Keratinocyte (primary cell): Measurements from ENCODE around the gene FHIT. TPM values are rescaled to one million over a fixed set of nuclear protein-coding genes. Genes with fewer than 3 reads are reported as not detected.

Experiments
- DNase-seq: peaks from one replicate; pipeline ENCODE4 v3.0.0-alpha.2; 2011; ENCODE audit warnings: low read depth, missing footprints, low spot score
- FAIRE-seq: peaks from 2 replicates; lab custom pipeline; 2011; peaks lifted over from hg19 to GRCh38; lab: Jason Lieb, UNC
- H2AFZ ChIP-seq: 2 replicates; pipeline ENCODE4 v1.6.0; 2012; ENCODE audit warnings: low read length, control low read depth, inconsistent platforms; ENCODE audit not compliant: control insufficient read depth
- H3K27ac ChIP-seq: 2 replicates; pipeline ENCODE4 v1.5.1; 2011; ENCODE audit warnings: low read length; ENCODE audit not compliant: control insufficient read depth, insufficient read depth
- H3K27me3 ChIP-seq: 3 replicates; pipeline ENCODE4 v1.6.0; 2011; ENCODE audit warnings: low read length; ENCODE audit not compliant: control insufficient read depth, insufficient read depth; ENCODE audit errors: extremely low read depth
- H3K36me3 ChIP-seq, 2 experiments: 2 replicates in 1 of 2; 3 replicates in 1 of 2; pipeline ENCODE4 v1.5.1; 2011; ENCODE audit warnings: low read length in 2 of 2, mild to moderate bottlenecking in 1 of 2; ENCODE audit not compliant: control insufficient read depth in 2 of 2, insufficient read depth in 2 of 2; ENCODE audit errors: extremely low read depth in 1 of 2
- H3K4me1 ChIP-seq: 3 replicates; pipeline ENCODE4 v1.5.1; 2011; ENCODE audit warnings: low read length; ENCODE audit not compliant: control insufficient read depth, insufficient read depth; ENCODE audit errors: extremely low read depth
- H3K4me2 ChIP-seq: 3 replicates; pipeline ENCODE4 v1.6.0; 2011; ENCODE audit warnings: low read depth, low read length; ENCODE audit not compliant: control insufficient read depth, insufficient read depth; ENCODE audit errors: extremely low read depth
- H3K4me3 ChIP-seq, 3 experiments: fragments of 200-600 bp in 1 of 3; sonication (generic) in 1 of 3; 2 replicates in 2 of 3; 3 replicates in 1 of 3; pipeline ENCODE4 v1.5.1; 2011 to 2016; ENCODE audit warnings: low read length in 3 of 3, mild to moderate bottlenecking in 3 of 3, control low read depth in 2 of 3, inconsistent platforms in 1 of 3, low read depth in 1 of 3, mixed read lengths in 1 of 3, mixed run types in 1 of 3, moderate library complexity in 1 of 3; ENCODE audit not compliant: control insufficient read depth in 2 of 3, insufficient read depth in 2 of 3; ENCODE audit errors: extremely low read depth in 1 of 3
- H3K79me2 ChIP-seq: 2 replicates; pipeline ENCODE4 v1.6.0; 2012; ENCODE audit warnings: low read length; ENCODE audit not compliant: control insufficient read depth, insufficient read depth
- H3K9ac ChIP-seq: 3 replicates; pipeline ENCODE4 v1.6.0; 2011; ENCODE audit warnings: low read length; ENCODE audit not compliant: control insufficient read depth, insufficient read depth; ENCODE audit errors: extremely low read depth
- H3K9me1 ChIP-seq: 3 replicates; pipeline ENCODE4 v1.6.0; 2011; ENCODE audit warnings: low read length; ENCODE audit not compliant: control insufficient read depth, insufficient read depth; ENCODE audit errors: extremely low read depth
- H3K9me3 ChIP-seq: 2 replicates; pipeline ENCODE4 v1.5.1; 2012; ENCODE audit warnings: low read depth, low read length; ENCODE audit not compliant: control insufficient read depth
- H4K20me1 ChIP-seq: 3 replicates; pipeline ENCODE4 v1.6.0; 2011; ENCODE audit warnings: low read length; ENCODE audit not compliant: control insufficient read depth, insufficient read depth; ENCODE audit errors: extremely low read depth
- EZH2 ChIP-seq: IDR thresholded peaks from one replicate; pipeline ENCODE4 v1.6.1; 2012; ENCODE audit warnings: inconsistent platforms, mild to moderate bottlenecking, low read length, moderate library complexity
- dilution Hi-C: fragments of 300-500 bp; cut with MboI; formaldehyde crosslinking; loops from one replicate; pipeline ENCODE4 v1.7.0; 2020; ENCODE audit warnings: low sequenced_read_pairs; ENCODE audit not compliant: extremely low pct_ligation_motif_present
- polyA plus RNA-seq, 5 experiments: library from polyadenylated mRNA; depleted of rRNA in 3 of 5; stranded (reverse) in 3 of 5; stranded (forward) in 1 of 5; unstranded in 1 of 5; fragments of >200 nt; gene quantifications; 1 replicate in 1 of 5; 2 replicates in 3 of 5; 3 replicates in 1 of 5; pipeline versions ENCODE4 v1.2.1 to v1.2.3, GENCODE V29; 2011 to 2012; ENCODE audit warnings: missing spikeins in 2 of 5, low read depth in 1 of 5, low replicate concordance in 1 of 5
- TF ChIP-seq, protein P1 (sequence below), 3 experiments: IDR thresholded peaks in 1 of 3; conservative IDR thresholded peaks in 1 of 3; optimal IDR thresholded peaks in 1 of 3; 2 replicates in 2 of 3; 3 replicates in 1 of 3; pipeline versions ENCODE3 to v1.5.1; 2011; ENCODE audit warnings: low read length in 3 of 3, mild to moderate bottlenecking in 3 of 3, moderate library complexity in 2 of 3, control low read depth in 1 of 3, inconsistent platforms in 1 of 3; ENCODE audit not compliant: insufficient read depth in 2 of 3; ENCODE audit errors: extremely low read depth in 1 of 3

FHIT gene
- polyA plus RNA-seq, 1 donor (not counting 4 experiments of a cell fraction or from before 2014, with no cell fraction given): 2.2 TPM

DNA sequence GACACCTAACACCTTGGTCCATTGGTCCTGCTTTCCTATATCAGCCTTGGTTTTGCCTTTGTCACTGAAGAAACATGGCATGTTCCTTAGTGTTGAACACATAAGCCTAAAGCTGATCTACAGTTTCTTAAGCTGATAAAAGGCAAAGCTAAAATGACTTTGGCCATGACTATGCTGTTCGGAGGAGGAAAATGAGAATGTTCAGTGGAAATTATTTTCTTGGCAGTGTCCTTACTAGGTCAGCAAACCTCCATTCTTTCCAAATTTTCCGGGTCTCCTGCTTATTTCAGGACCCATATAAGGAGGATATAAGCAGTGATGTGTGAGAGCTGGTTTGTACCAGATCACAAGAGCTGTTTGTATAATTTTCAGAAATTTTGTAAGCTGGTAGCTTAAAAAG lies 1368.5 kb downstream of the FHIT start:
- H2AFZ ChIP-seq: no peak overlapping the region
- FAIRE-seq: no peak
- H3K9ac ChIP-seq: no peak overlapping the region
- no peak overlapping the region for H3K4me3 ChIP-seq
- H4K20me1 ChIP-seq: no peaks in the 10 kb centered on the region
- no peak for DNase-seq
- peaks cover 3% of the 10 kb centered on the region for H3K27me3 ChIP-seq
- peaks cover 7% of the 10 kb centered on the region for H3K4me1 ChIP-seq
- H3K36me3 ChIP-seq: no peaks in the 10 kb centered on the region
- no peaks in the 10 kb centered on the region for H3K79me2 ChIP-seq
- H3K4me2 ChIP-seq: no peak overlapping the region
- H3K9me1 ChIP-seq: no peaks in the 10 kb centered on the region
- dilution Hi-C loops: no loop called here
- TF ChIP-seq, protein P1, sequence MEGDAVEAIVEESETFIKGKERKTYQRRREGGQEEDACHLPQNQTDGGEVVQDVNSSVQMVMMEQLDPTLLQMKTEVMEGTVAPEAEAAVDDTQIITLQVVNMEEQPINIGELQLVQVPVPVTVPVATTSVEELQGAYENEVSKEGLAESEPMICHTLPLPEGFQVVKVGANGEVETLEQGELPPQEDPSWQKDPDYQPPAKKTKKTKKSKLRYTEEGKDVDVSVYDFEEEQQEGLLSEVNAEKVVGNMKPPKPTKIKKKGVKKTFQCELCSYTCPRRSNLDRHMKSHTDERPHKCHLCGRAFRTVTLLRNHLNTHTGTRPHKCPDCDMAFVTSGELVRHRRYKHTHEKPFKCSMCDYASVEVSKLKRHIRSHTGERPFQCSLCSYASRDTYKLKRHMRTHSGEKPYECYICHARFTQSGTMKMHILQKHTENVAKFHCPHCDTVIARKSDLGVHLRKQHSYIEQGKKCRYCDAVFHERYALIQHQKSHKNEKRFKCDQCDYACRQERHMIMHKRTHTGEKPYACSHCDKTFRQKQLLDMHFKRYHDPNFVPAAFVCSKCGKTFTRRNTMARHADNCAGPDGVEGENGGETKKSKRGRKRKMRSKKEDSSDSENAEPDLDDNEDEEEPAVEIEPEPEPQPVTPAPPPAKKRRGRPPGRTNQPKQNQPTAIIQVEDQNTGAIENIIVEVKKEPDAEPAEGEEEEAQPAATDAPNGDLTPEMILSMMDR (optimal IDR thresholded peaks at IDR 0.05 in 1 of 3, IDR thresholded peaks at IDR 0.05 in 1 of 3, conservative IDR thresholded peaks at IDR 0.05 in 1 of 3; ENCODE audit: extremely low read depth in 1 of 3, insufficient read depth in 2 of 3, low read length in 3 of 3): no peak
- TF ChIP-seq EZH2: no peak
- no peaks in the 10 kb centered on the region for H3K9me3 ChIP-seq
- no peak overlapping the region for H3K27ac ChIP-seq

GRCh38 chr3:59880717-59881116 lies 1370.5 kb downstream of the FHIT start:
- no peak overlapping the region for H3K9ac ChIP-seq
- no peak for FAIRE-seq
- dilution Hi-C loops: no loop called here

More at GRCh38 chr3:59880717-59881116, 1370.5 kb downstream of the FHIT start:
- H4K20me1 ChIP-seq: no peaks in the 10 kb centered on the region
- H3K9me1 ChIP-seq: no peaks in the 10 kb centered on the region
- H2AFZ ChIP-seq: no peak overlapping the region
- no peak overlapping the region for H3K4me3 ChIP-seq
- H3K4me1 ChIP-seq: peaks cover 15% of the 10 kb centered on the region
- H3K4me2 ChIP-seq: no peak overlapping the region
- no peak for DNase-seq
- H3K79me2 ChIP-seq: no peaks in the 10 kb centered on the region
- H3K27me3 ChIP-seq: peaks cover 3% of the 10 kb centered on the region
- no peak for TF ChIP-seq EZH2
- TF ChIP-seq, protein P1 (optimal IDR thresholded peaks at IDR 0.05 in 1 of 3, IDR thresholded peaks at IDR 0.05 in 1 of 3, conservative IDR thresholded peaks at IDR 0.05 in 1 of 3; ENCODE audit: extremely low read depth in 1 of 3, insufficient read depth in 2 of 3, low read length in 3 of 3): no peak
- no peak overlapping the region for H3K27ac ChIP-seq
- no peaks in the 10 kb centered on the region for H3K36me3 ChIP-seq
- no peaks in the 10 kb centered on the region for H3K9me3 ChIP-seq
